Measurements from ENCODE around the gene NSD1. TPM values are rescaled to one million over a fixed set of nuclear protein-coding genes. Genes with fewer than 3 reads are reported as not detected.
A peak's percentile ranks its signal among the peaks of the same experiment; 100 is the strongest.

NSD1 gene
- total and polyA plus RNA-seq, 9 of the 15 experiments (the other 6 are each of a cell fraction or from before 2014, with no cell fraction given): 3.8 to 51.0 (median 24.7) TPM

GRCh38 chr5:177089127-177089526 lies 44.4 kb upstream of the NSD1 start:
- H4K20me1 ChIP-seq (replicated peaks; ENCODE audit: control insufficient read depth, insufficient read depth, low read length): no peaks in the 10 kb centered on the region
- H3K36me3 ChIP-seq (ENCODE audit: control insufficient read depth, insufficient read depth, low read length): peaks cover 5% of the 10 kb centered on the region; the same call in 2 of the 3 replicates
- H3K9me1 ChIP-seq (ENCODE audit: control insufficient read depth, insufficient read depth, low read length): no peaks in the 10 kb centered on the region
- H3K27ac ChIP-seq (ENCODE audit: extremely low read depth, low read depth, low read length): no peak overlapping the region
- DNase-seq (ENCODE audit: extremely low read depth in 1 of 4, low spot score in 3 of 4) (peak in 1 of 4 experiments; percentile 20), ATAC-seq (no peak), FAIRE-seq (no peak)
- in situ Hi-C loops (cut with MboI): no loop called here
- ChIA-PET CTCF (ENCODE audit: low intra/inter-chr PET ratio) (no interaction called here), POLR2A (interaction anchor here (0.6 to 1.2 kb wide), 2 partner anchors 8 to 216 kb away, joined by 3 to 6 read pairs; no protein-coding TSS in a partner anchor)
- H3K9me3 ChIP-seq (replicated peaks; ENCODE audit: control insufficient read depth, insufficient read depth, low read depth, low read length): no peaks in the 10 kb centered on the region
- 0 out of 2 replicates have a peak, but pooled peaks have one; percentile 24 for TF ChIP-seq CEBPB (tag; IDR thresholded peaks at IDR 0.05)
- TF ChIP-seq SMARCC2 (IDR thresholded peaks at IDR 0.05; ENCODE audit: low read depth): no peak
- TF ChIP-seq NFYB (IDR thresholded peaks at IDR 0.05; ENCODE audit: extremely low read depth, insufficient read length): no peak
- TF ChIP-seq E2F6 (IDR thresholded peaks at IDR 0.05; ENCODE audit: borderline replicate concordance in 1 of 2, extremely low read depth in 1 of 2, insufficient read depth in 1 of 2, insufficient read length in 1 of 2, low read depth in 1 of 2, low read length in 1 of 2, poor library complexity in 1 of 2, severe bottlenecking in 1 of 2): peak in 1 of 2 experiments; percentile 24
- no peak for TF ChIP-seq CHD4 (IDR thresholded peaks at IDR 0.05; ENCODE audit: insufficient read depth, insufficient replicate concordance, low read depth, low read length, poor library complexity, severe bottlenecking)
- peaks cover 6% of the 10 kb centered on the region; the same call in 2 of the 3 replicates for H3K79me2 ChIP-seq (ENCODE audit: control insufficient read depth, insufficient read depth, low read length)
- H3K4me1 ChIP-seq (replicated peaks in 1 of 2; ENCODE audit: control insufficient read depth in 2 of 2, insufficient read depth in 2 of 2, low read length in 2 of 2): peaks cover 21 to 36% of the 10 kb centered on the region in 2 experiments; a peak in 4 of 5 replicates
- peak overlapping the region in 1 of 2 experiments; percentile 74; a peak in 2 of 4 replicates for H3K9ac ChIP-seq (ENCODE audit: insufficient read depth in 1 of 2, low read depth in 2 of 2, low read length in 2 of 2)
- intact Hi-C loops (cut with micrococcal nuclease): no loop called here
- H2AFZ ChIP-seq (ENCODE audit: low read depth, low read length): no peak overlapping the region
- WGBS (ENCODE audit: insufficient coverage, low coverage, missing lambda C conversion rate): 44% methylated on average over 5 of the region's 5 CpGs
- BruUV-seq (replicated peaks): no TSS peak
- no peak overlapping the region for H3K4me2 ChIP-seq (ENCODE audit: insufficient read depth, low read length)
- H3K27me3 ChIP-seq (ENCODE audit: control insufficient read depth in 2 of 2, insufficient read depth in 2 of 2, low read length in 2 of 2): no peaks in the 10 kb centered on the region
- H3K4me3 ChIP-seq: no peak overlapping the region

Measured in K562 (cell line).